Neuronal stem cell (in vitro differentiated cells): ENCODE results near the gene TMEM185A.
A peak's percentile ranks its signal among the peaks of the same experiment; 100 is the strongest.
"Not testable (repeated sequence)": the region's sequence is repeated elsewhere in the genome, so short reads cannot be mapped to it uniquely, and the experiment has no call there.

Source experiments
- DNase-seq: peaks from one replicate; pipeline ENCODE4 v3.0.0-alpha.2; 2013; ENCODE audit warnings: low spot score
- H2AFZ ChIP-seq: one replicate; pipeline ENCODE4 v1.6.1; 2013; ENCODE audit warnings: mild to moderate bottlenecking, low read length, inconsistent platforms
- H2AK5ac ChIP-seq: 2 replicates; pipeline ENCODE4 v1.6.1; 2013; ENCODE audit warnings: low read depth, mild to moderate bottlenecking, inconsistent platforms, low read length, moderate library complexity, mixed read lengths
- H2BK120ac ChIP-seq: 2 replicates; pipeline ENCODE4 v1.6.1; 2013; ENCODE audit warnings: low read depth, mild to moderate bottlenecking, inconsistent platforms, low read length, moderate library complexity, mixed read lengths
- H2BK12ac ChIP-seq: one replicate; pipeline ENCODE4 v1.6.1; 2013; ENCODE audit warnings: low read length, inconsistent platforms
- H2BK15ac ChIP-seq: 2 replicates; pipeline ENCODE4 v1.6.1; 2013; ENCODE audit warnings: mild to moderate bottlenecking, low read length, inconsistent platforms, mixed read lengths
- H2BK5ac ChIP-seq: one replicate; pipeline ENCODE4 v1.6.1; 2013; ENCODE audit warnings: inconsistent platforms, mild to moderate bottlenecking, low read length, moderate library complexity
- H3K14ac ChIP-seq: one replicate; pipeline ENCODE4 v1.6.1; 2013; ENCODE audit warnings: low read length, inconsistent platforms
- H3K18ac ChIP-seq: 2 replicates; pipeline ENCODE4 v1.6.1; 2013; ENCODE audit warnings: low read length, inconsistent platforms
- H3K23ac ChIP-seq: 2 replicates; pipeline ENCODE4 v1.6.1; 2013; ENCODE audit warnings: low read depth, mild to moderate bottlenecking, mixed read lengths, low read length, inconsistent platforms; ENCODE audit not compliant: poor library complexity
- H3K27ac ChIP-seq: replicated peaks from 3 replicates; pipeline ENCODE4 v1.5.1; 2013; ENCODE audit warnings: low read length, inconsistent platforms
- H3K27me3 ChIP-seq, 3 experiments: 2 replicates each; pipeline ENCODE4 v1.6.1; 2013; ENCODE audit warnings: low read length in 3 of 3, mild to moderate bottlenecking in 2 of 3, inconsistent platforms in 1 of 3, low read depth in 1 of 3, mixed read lengths in 1 of 3, moderate library complexity in 1 of 3; ENCODE audit not compliant: control insufficient read depth in 3 of 3, insufficient read depth in 3 of 3
- H3K36me3 ChIP-seq, 2 donors: replicated peaks in 1 of 2; 2 replicates each; pipeline ENCODE4 v1.6.1; 2013; ENCODE audit warnings: low read length in 2 of 2; ENCODE audit not compliant: control insufficient read depth in 2 of 2, insufficient read depth in 2 of 2
- H3K4ac ChIP-seq: 2 replicates; pipeline ENCODE4 v1.6.1; 2013; ENCODE audit warnings: inconsistent platforms, mild to moderate bottlenecking, low read length, moderate library complexity
- H3K4me1 ChIP-seq, 2 donors: 1 replicate in 1 of 2; 2 replicates in 1 of 2; pipeline ENCODE4 v1.6.1; 2013; ENCODE audit warnings: low read length in 2 of 2, low read depth in 1 of 2; ENCODE audit not compliant: control insufficient read depth in 2 of 2, insufficient read depth in 1 of 2
- H3K4me2 ChIP-seq: one replicate; pipeline ENCODE4 v1.6.1; 2013; ENCODE audit warnings: mild to moderate bottlenecking, low read length, inconsistent platforms; ENCODE audit not compliant: insufficient read depth, poor library complexity, severe bottlenecking
- H3K4me3 ChIP-seq, 2 donors: 2 replicates each; pipeline ENCODE4 v1.5.1; 2013; ENCODE audit warnings: low read length in 2 of 2, mild to moderate bottlenecking in 2 of 2, inconsistent platforms in 1 of 2, moderate library complexity in 1 of 2
- H3K79me1 ChIP-seq: one replicate; pipeline ENCODE4 v1.6.1; 2013; ENCODE audit warnings: low read depth, mild to moderate bottlenecking, inconsistent platforms, low read length, moderate library complexity
- H3K9ac ChIP-seq: one replicate; pipeline ENCODE4 v1.6.1; 2013; ENCODE audit warnings: mild to moderate bottlenecking, low read depth, low read length, inconsistent platforms; ENCODE audit not compliant: poor library complexity
- H3K9me3 ChIP-seq, 2 donors: replicated peaks in 1 of 2; 2 replicates each; pipeline versions ENCODE3 to v1.6.1; 2013; ENCODE audit warnings: low read length in 2 of 2, mild to moderate bottlenecking in 2 of 2, inconsistent platforms in 1 of 2, low read depth in 1 of 2, mixed read lengths in 1 of 2, moderate library complexity in 1 of 2; ENCODE audit not compliant: control insufficient read depth in 2 of 2, insufficient read depth in 1 of 2
- H4K8ac ChIP-seq: one replicate; pipeline ENCODE4 v1.6.1; 2013; ENCODE audit warnings: low read depth, mild to moderate bottlenecking, inconsistent platforms, low read length, moderate library complexity
- H4K91ac ChIP-seq: one replicate; pipeline ENCODE4 v1.6.1; 2013; ENCODE audit warnings: low read length, low read depth, mild to moderate bottlenecking, inconsistent platforms; ENCODE audit not compliant: poor library complexity
- WGBS, 2 donors: extraction: QIAGEN DNeasy Blood & Tissue Kit; methylation state at CpG; one replicate each; pipeline ENCODE4 v1.1.7; 2013; ENCODE audit warnings: missing lambda C conversion rate in 2 of 2, mixed read lengths in 1 of 2; ENCODE audit not compliant: insufficient read length in 2 of 2, insufficient replicate concordance in 1 of 2; ENCODE audit errors: extremely low coverage in 2 of 2; 5-methylcytosine and 5-hydroxymethylcytosine counted together

Gene TMEM185A

DNA sequence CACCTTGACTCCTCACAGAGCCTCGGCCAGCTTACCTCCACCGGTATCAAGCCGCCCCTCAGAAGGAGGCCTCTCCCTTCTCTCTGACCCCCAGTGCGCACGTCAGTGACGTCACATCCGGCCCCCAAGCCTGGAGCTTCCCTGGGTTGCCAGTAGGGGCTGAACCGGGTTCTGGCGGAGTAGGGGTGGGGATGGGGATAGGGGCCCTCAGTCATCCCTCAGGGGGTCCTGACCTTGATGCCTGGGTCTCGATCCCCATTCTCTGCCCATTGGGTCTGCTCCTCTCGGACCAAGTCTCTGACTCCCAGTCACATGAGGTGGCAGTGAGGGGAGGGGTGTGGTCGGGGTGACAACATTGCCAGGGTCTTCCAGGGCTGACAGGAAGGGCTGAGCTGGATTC lies 44.2 kb downstream of the TMEM185A start, which contains the start of gene MAGEA9B:
Gene MAGEA9B (minus strand): TSS at position 101 of the 400 bp plus-strand sequence. CDS start 4,280 bp downstream, outside the sequence.
- H4K8ac ChIP-seq, H3K4me2 ChIP-seq, H3K27me3 ChIP-seq, H4K91ac ChIP-seq, H2BK15ac ChIP-seq, H3K9ac ChIP-seq, H3K4me1 ChIP-seq, H2BK5ac ChIP-seq, H3K79me1 ChIP-seq, H3K14ac ChIP-seq, H3K27ac ChIP-seq, H3K4ac ChIP-seq, H3K36me3 ChIP-seq, H2BK12ac ChIP-seq, H2AFZ ChIP-seq, H3K23ac ChIP-seq, H2BK120ac ChIP-seq, H3K4me3 ChIP-seq, H3K9me3 ChIP-seq, H2AK5ac ChIP-seq, H3K18ac ChIP-seq, DNase-seq: not testable (repeated sequence)
- no CpG with 5 or more reads among the region's 12 CpGs for WGBS, 2 donors

DNA sequence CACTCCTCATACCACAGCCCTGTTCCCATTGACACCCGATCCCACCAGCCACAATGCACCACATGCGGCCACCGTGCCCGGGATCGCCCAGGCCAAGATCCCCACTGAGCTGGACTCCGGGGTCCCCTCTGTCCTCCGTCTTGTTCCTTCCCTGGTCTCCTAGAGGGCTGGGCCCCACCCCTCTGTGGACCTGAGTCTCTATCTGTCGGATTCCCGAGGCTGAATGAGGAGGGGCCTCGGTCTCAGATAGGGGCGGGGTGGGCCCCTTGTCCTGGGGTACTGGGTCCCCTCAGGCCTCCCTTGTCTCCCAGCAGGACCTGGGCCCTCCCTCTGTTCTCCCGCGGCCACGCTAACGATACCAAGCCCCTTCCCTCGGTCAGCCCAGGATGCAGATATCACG lies 46.0 kb downstream of the TMEM185A start:
- H2AK5ac ChIP-seq, H3K14ac ChIP-seq, H3K18ac ChIP-seq, H3K4me2 ChIP-seq, H4K8ac ChIP-seq, DNase-seq, H3K36me3 ChIP-seq, H2BK12ac ChIP-seq, H3K27ac ChIP-seq, H3K27me3 ChIP-seq, H2BK5ac ChIP-seq, H2BK120ac ChIP-seq, H3K4ac ChIP-seq, H3K9ac ChIP-seq, H2BK15ac ChIP-seq, H2AFZ ChIP-seq, H3K9me3 ChIP-seq, H3K79me1 ChIP-seq, H3K4me1 ChIP-seq, H3K23ac ChIP-seq, H4K91ac ChIP-seq, H3K4me3 ChIP-seq: not testable (repeated sequence)
- WGBS, 2 donors, result no CpG with 5 or more reads among the region's 17 CpGs

DNA sequence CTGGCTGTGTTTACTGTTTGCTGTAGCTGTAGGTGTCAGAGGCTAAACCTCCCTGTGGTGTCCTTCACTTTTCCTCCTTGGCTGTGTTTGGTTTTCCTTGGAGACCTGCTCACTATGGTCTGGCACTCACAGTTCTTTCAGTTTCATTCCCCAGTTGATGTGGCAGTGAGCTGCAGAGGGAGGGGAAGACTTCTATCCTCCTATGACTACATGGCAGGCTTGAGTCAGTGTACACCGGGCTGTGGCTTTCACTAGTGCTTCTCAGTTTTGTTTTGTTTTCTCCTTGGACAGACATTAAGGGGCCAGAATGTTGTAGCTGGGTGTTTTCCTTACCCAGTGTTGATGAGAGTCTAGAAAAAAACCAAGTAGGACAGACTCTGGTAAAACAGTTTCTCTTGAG lies 58.1 kb downstream of the TMEM185A start:
- not testable (repeated sequence) for H3K4me2 ChIP-seq, H2AK5ac ChIP-seq, H3K23ac ChIP-seq, H2BK12ac ChIP-seq, H4K8ac ChIP-seq, H4K91ac ChIP-seq, H2BK120ac ChIP-seq, H3K27me3 ChIP-seq, H3K36me3 ChIP-seq, H3K4me3 ChIP-seq, DNase-seq, H3K4me1 ChIP-seq, H2BK5ac ChIP-seq, H3K14ac ChIP-seq, H3K27ac ChIP-seq, H2AFZ ChIP-seq, H3K79me1 ChIP-seq, H3K18ac ChIP-seq, H3K9ac ChIP-seq, H3K9me3 ChIP-seq, H2BK15ac ChIP-seq, H3K4ac ChIP-seq
- WGBS, 2 donors, result no CpG with 5 or more reads among the region's 1 CpG

DNA sequence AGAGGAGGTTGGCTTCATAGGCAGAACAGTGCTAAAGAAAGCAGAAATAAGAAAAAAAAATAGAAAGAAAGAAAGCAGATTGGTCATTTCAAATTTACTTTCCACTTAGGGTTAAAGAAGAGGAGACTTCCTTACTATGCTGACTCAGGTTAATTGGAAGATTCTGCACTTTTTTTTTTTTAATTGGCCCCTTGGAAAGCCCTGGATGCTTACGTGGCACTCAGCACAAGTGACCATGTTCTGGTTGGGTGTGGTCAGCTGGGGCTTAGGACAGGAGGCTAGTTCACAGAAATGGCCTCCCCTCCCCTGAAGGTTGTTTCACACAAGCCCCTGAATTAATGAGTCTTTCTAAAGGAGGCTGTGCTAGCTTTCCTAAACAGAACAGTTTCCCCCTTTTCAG lies 58.8 kb downstream of the TMEM185A start:
- Histone ChIP-seq H3K27ac (no peak overlapping the region), H3K9me3 (no peaks in the 10 kb centered on the region), H2BK12ac (no peak overlapping the region), H3K18ac (no peak overlapping the region), H3K4me3 (no peak overlapping the region), H2BK15ac (no peak overlapping the region), H3K4me1 (peaks cover 0 to 4% of the 10 kb centered on the region in 2 donors), H2BK5ac (no peak overlapping the region), H2AFZ (peak overlapping the region; percentile 35), H3K36me3 (no peaks in the 10 kb centered on the region), H2BK120ac (no peak overlapping the region), H3K4ac (no peak overlapping the region), H3K4me2 (no peak overlapping the region), H3K23ac (no peak overlapping the region), H4K91ac (no peak overlapping the region), H3K9ac (no peak overlapping the region), H2AK5ac (no peak overlapping the region), H3K14ac (no peak overlapping the region), H3K27me3 (no peaks in the 10 kb centered on the region), H4K8ac (no peak overlapping the region), H3K79me1 (no peaks in the 10 kb centered on the region)
- DNase-seq, result no peak
- WGBS, 2 donors, result no CpG with 5 or more reads among the region's 1 CpG
